ENCODE measurements around the gene ACSS3. TPM values are rescaled to one million over a fixed set of nuclear protein-coding genes. Genes with fewer than 3 reads are reported as not detected.

ACSS3 gene
- total and polyA plus RNA-seq, 8 donors = 0.73 to 28.5 (median 4.6) TPM

DNA sequence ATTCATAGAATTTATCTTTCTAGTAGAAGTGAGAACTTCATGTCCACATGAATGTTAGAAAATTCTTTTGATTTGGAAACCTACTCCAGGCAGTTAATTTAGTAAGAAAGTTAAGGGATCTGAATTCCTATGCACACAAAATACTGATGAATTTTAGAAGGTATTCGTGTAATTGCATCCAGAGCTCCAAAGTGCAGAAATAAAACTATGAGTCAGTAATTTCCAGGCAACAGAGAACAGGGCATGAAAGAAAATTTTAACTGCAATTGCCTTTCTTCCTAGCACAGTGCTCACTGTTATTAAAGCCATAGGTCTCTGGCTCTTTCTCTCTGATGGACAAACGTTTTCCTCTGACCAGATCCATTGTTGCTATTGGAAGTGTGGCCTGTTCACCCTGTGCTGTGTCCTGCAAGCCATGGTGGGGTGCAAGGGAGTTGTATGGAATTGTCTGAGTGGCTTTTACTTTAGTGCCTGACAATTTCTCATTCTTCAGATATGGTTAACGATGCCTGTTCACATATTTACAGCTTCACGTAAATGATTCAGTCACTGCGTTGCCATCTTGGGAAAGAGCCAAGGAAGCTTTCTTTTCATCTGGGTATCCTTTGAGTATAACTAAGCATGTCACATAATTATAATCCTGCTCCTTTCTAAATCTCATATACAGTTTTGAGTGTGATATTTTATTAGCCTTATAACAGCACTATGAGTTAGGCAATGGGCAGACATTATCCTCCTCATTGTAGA lies 145.1 kb downstream of the ACSS3 start:
- H3K9me3 ChIP-seq = no peaks in the 10 kb centered on the region
- no peaks in the 10 kb centered on the region for H3K36me3 ChIP-seq
- no peaks in the 10 kb centered on the region for H3K27me3 ChIP-seq
- no peak overlapping the region for H3K27ac ChIP-seq
- TF ChIP-seq EP300 (IDR thresholded peaks at IDR 0.05) (no peak), POLR2A (IDR thresholded peaks at IDR 0.05) (no peak), POLR2AphosphoS5 (IDR thresholded peaks at IDR 0.05) (no peak)
- TF ChIP-seq, protein P1, sequence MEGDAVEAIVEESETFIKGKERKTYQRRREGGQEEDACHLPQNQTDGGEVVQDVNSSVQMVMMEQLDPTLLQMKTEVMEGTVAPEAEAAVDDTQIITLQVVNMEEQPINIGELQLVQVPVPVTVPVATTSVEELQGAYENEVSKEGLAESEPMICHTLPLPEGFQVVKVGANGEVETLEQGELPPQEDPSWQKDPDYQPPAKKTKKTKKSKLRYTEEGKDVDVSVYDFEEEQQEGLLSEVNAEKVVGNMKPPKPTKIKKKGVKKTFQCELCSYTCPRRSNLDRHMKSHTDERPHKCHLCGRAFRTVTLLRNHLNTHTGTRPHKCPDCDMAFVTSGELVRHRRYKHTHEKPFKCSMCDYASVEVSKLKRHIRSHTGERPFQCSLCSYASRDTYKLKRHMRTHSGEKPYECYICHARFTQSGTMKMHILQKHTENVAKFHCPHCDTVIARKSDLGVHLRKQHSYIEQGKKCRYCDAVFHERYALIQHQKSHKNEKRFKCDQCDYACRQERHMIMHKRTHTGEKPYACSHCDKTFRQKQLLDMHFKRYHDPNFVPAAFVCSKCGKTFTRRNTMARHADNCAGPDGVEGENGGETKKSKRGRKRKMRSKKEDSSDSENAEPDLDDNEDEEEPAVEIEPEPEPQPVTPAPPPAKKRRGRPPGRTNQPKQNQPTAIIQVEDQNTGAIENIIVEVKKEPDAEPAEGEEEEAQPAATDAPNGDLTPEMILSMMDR (IDR thresholded peaks at IDR 0.05) = no peak
- WGBS, 5 donors = 60 to 70% (median 66%) methylated on average over 5 of the region's 5 CpGs
- no peak for DNase-seq
- intact Hi-C loops (cut with DNase I; ENCODE audit: low total_unique reads) = no loop called here
- no peak overlapping the region for H3K4me3 ChIP-seq
- no peaks in the 10 kb centered on the region for H3K4me1 ChIP-seq

DNA sequence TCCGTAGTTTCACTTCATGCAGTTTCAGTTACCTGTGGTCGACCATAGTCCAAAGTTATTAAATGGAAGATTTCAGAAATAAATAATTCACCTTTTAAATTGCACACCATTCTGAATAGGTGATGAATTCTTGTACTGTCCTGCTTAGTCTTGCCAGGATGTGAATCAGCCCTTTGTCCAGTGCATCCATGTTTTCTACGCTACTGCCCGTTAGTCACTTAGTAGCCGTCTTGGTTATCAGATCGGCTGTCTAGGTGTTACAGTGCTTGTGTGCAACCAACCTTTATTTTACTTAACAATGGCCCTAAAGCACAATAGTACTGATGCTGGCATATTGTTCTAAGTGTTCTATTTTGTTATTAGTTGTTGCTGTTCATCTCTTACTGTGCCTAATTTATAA lies 146.7 kb downstream of the ACSS3 start:
- Histone ChIP-seq H3K4me3 (no peak overlapping the region), H3K27me3 (no peaks in the 10 kb centered on the region), H3K9me3 (no peaks in the 10 kb centered on the region), H3K27ac (no peak overlapping the region), H3K4me1 (no peaks in the 10 kb centered on the region), H3K36me3 (no peaks in the 10 kb centered on the region)
- intact Hi-C loops (cut with DNase I; ENCODE audit: low total_unique reads) = no loop called here
- TF ChIP-seq POLR2A (IDR thresholded peaks at IDR 0.05) = no peak
- TF ChIP-seq POLR2AphosphoS5 (IDR thresholded peaks at IDR 0.05) = no peak
- TF ChIP-seq, protein P1 (IDR thresholded peaks at IDR 0.05) = no peak
- TF ChIP-seq EP300 (IDR thresholded peaks at IDR 0.05) = no peak
- DNase-seq = no peak
- 81 to 89% (median 85%) methylated on average over 6 of the region's 6 CpGs for WGBS, 5 donors

DNA sequence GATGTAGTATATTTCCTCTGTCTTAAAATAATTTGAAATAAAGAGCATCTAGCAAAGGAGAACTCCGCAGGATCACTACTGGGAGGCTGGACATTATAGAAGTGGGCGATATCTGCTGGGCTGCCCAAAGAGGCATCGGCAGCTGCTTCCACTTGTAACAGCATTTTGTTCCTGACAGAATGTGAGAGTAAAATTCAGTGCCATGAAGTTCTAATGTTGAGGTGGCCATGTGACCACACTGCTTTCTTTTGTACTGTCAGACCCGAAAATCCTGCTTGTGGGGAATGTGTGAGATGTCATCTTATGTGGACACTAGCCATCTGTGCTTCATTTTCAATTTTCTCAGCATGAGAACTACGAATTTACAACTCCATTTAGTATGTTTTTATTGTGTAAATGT lies 151.9 kb downstream of the ACSS3 start:
- 47 to 62% (median 58%) methylated on average over 5 of the region's 5 CpGs for WGBS, 5 donors

DNA sequence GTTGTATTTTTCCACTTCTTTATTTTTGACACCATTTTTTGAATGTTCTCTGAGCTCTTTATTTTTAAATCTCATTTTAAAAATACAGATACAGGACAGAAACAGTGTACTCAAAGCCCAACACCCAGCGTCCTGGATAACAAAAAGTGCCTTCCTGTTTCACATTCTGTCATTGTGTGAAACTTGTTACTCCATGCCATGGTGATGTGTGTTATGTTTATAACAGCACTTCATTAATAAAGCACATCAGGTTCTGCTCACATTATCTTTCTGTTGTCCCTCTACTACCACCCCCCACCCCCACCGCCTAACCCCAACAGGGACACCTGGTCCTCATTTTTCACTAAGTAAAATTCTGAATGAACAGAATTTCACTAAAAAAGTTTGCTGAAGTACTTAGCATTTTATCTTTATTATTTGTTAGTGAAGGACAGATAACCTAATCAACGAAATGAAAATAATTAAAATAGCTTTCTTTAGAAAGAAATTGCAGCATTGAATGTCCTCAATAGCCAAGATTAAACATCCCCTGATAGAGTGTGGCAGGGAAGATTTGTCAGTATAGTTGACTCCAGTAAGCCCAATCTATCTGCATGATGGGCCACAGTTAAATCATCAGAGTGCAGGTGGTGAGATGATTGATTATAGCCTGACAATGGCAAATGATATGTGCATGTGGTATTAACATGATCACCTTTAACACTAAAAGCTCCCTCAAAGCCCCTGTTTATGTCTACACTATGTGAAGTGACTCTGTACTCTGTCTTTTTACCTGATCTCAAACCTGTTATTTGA lies 153.9 kb downstream of the ACSS3 start:
- intact Hi-C loops (cut with DNase I; ENCODE audit: low total_unique reads) = no loop called here
- Histone ChIP-seq H3K27ac (no peak overlapping the region), H3K9me3 (no peaks in the 10 kb centered on the region), H3K27me3 (no peaks in the 10 kb centered on the region), H3K4me1 (no peaks in the 10 kb centered on the region), H3K4me3 (no peak overlapping the region), H3K36me3 (no peaks in the 10 kb centered on the region)
- no peak for DNase-seq
- TF ChIP-seq EP300 (IDR thresholded peaks at IDR 0.05) (no peak), POLR2A (IDR thresholded peaks at IDR 0.05) (no peak), POLR2AphosphoS5 (IDR thresholded peaks at IDR 0.05) (no peak)
- TF ChIP-seq, protein P1 (IDR thresholded peaks at IDR 0.05) = no peak
- 64 to 73% (median 68%) methylated on average over 3 of the region's 3 CpGs for WGBS, 5 donors

More for the DNA sequence above, 151.9 kb downstream of the ACSS3 start:
- Histone ChIP-seq H3K4me3 (no peak overlapping the region), H3K4me1 (no peaks in the 10 kb centered on the region), H3K27me3 (no peaks in the 10 kb centered on the region), H3K36me3 (no peaks in the 10 kb centered on the region), H3K27ac (no peak overlapping the region), H3K9me3 (no peaks in the 10 kb centered on the region)
- TF ChIP-seq, protein P1 (IDR thresholded peaks at IDR 0.05) = no peak
- no peak for TF ChIP-seq POLR2A (IDR thresholded peaks at IDR 0.05)
- no peak for TF ChIP-seq EP300 (IDR thresholded peaks at IDR 0.05)
- no peak for TF ChIP-seq POLR2AphosphoS5 (IDR thresholded peaks at IDR 0.05)
- intact Hi-C loops (cut with DNase I; ENCODE audit: low total_unique reads) = no loop called here
- DNase-seq = no peak

Measured in stomach (tissue), 9 donors.